Cardiac fibroblast (primary cell): Measurements from ENCODE around the gene RAP1B.
"Not testable (repeated sequence)": the region's sequence is repeated elsewhere in the genome, so short reads cannot be mapped to it uniquely, and the experiment has no call there.

Experiments
- DNase-seq, 2 donors: peaks; one replicate each; pipeline versions ENCODE4 v3.0.0 to v3.0.0-alpha.2; 2010; ENCODE audit warnings: low read depth in 2 of 2
- H3K4me3 ChIP-seq, 2 donors: replicated peaks in 1 of 2; 1 replicate in 1 of 2; 2 replicates in 1 of 2; pipeline ENCODE4 v1.5.1; 2011; ENCODE audit warnings: low read depth in 2 of 2, low read length in 2 of 2, mild to moderate bottlenecking in 2 of 2, moderate library complexity in 1 of 2
- CTCF ChIP-seq: IDR thresholded peaks from one replicate; pipeline ENCODE4 v1.5.1; 2011; ENCODE audit warnings: low read depth, mild to moderate bottlenecking, low read length, inconsistent platforms

Gene RAP1B

GRCh38 chr12:68674376-68674775 lies 63.7 kb downstream of the RAP1B start:
- no peak overlapping the region for H3K4me3 ChIP-seq
- no peak for DNase-seq
- TF ChIP-seq CTCF = no peak

GRCh38 chr12:68675101-68675842 lies 64.6 kb downstream of the RAP1B start:
- no peak for TF ChIP-seq CTCF
- H3K4me3 ChIP-seq = no peak overlapping the region
- no peak for DNase-seq

GRCh38 chr12:68676854-68677253 lies 66.2 kb downstream of the RAP1B start:
- DNase-seq, H3K4me3 ChIP-seq: not testable (repeated sequence)

- peak in 1 of 2 donors; percentile 5 for DNase-seq
- TF ChIP-seq CTCF = no peak
- peak overlapping the region; percentile 94 to 96 for H3K4me3 ChIP-seq
Observed at GRCh38 chr12:68686262-68686594, 75.5 kb downstream of the RAP1B start.

GRCh38 chr12:68686595-68687521 lies 76.2 kb downstream of the RAP1B start, which contains the start of gene NUP107:
Gene NUP107, plus strand, starts transcription at chr12:68686978. Its CDS starts 88 bp downstream, at chr12:68687066.
- peak; percentile 28 for TF ChIP-seq CTCF
- peak; percentile 99 for DNase-seq
- peak within 1 kb of the TSS; percentile 94 to 96 for H3K4me3 ChIP-seq

GRCh38 chr12:68695454-68695853 lies 84.8 kb downstream of the RAP1B start:
- TF ChIP-seq CTCF = no peak
- H3K4me3 ChIP-seq = no peak overlapping the region
- no peak for DNase-seq

GRCh38 chr12:68699486-68699885 lies 88.8 kb downstream of the RAP1B start:
- no peak overlapping the region for H3K4me3 ChIP-seq
- TF ChIP-seq CTCF = no peak
- no peak for DNase-seq
